H9 (cell line): ENCODE results near the gene PFKP. TPM values are rescaled to one million over a fixed set of nuclear protein-coding genes. Genes with fewer than 3 reads are reported as not detected.
A peak's percentile ranks its signal among the peaks of the same experiment; 100 is the strongest.

Source experiments
- DNase-seq: peaks from one replicate; pipeline ENCODE4 v3.0.0-alpha.2; 2017
- H2AFZ ChIP-seq: one replicate; pipeline ENCODE4 v1.6.1; 2013; ENCODE audit warnings: mild to moderate bottlenecking, low read length, control low read depth, moderate library complexity
- H2AK5ac ChIP-seq: 2 replicates; pipeline ENCODE4 v1.6.1; 2013; ENCODE audit warnings: low read length, control low read depth, mixed read lengths; ENCODE audit not compliant: insufficient read length
- H2BK120ac ChIP-seq: one replicate; pipeline ENCODE4 v1.6.1; 2013; ENCODE audit warnings: low read depth, mild to moderate bottlenecking, low read length, control low read depth, inconsistent platforms; ENCODE audit not compliant: poor library complexity, severe bottlenecking
- H2BK12ac ChIP-seq: 2 replicates; pipeline ENCODE4 v1.6.1; 2013; ENCODE audit warnings: low read length, control low read depth, mixed read lengths, low read depth; ENCODE audit not compliant: insufficient read length
- H2BK15ac ChIP-seq: 2 replicates; pipeline ENCODE4 v1.6.1; 2013; ENCODE audit warnings: low read depth, low read length, control low read depth
- H2BK20ac ChIP-seq: one replicate; pipeline ENCODE4 v1.6.1; 2013; ENCODE audit warnings: low read depth, mild to moderate bottlenecking, low read length, control low read depth, inconsistent platforms; ENCODE audit not compliant: poor library complexity, severe bottlenecking
- H2BK5ac ChIP-seq: 2 replicates; pipeline ENCODE4 v1.6.1; 2013; ENCODE audit warnings: low read length, control low read depth, mixed read lengths; ENCODE audit not compliant: insufficient read length
- H3K14ac ChIP-seq: 2 replicates; pipeline ENCODE4 v1.6.1; 2013; ENCODE audit warnings: low read length, control low read depth; ENCODE audit not compliant: insufficient read depth
- H3K18ac ChIP-seq: 2 replicates; pipeline ENCODE4 v1.6.1; 2013; ENCODE audit warnings: low read depth, mild to moderate bottlenecking, mixed read lengths, low read length, control low read depth; ENCODE audit not compliant: insufficient read length
- H3K23ac ChIP-seq: 2 replicates; pipeline ENCODE4 v1.6.1; 2013; ENCODE audit warnings: low read length, control low read depth, mixed read lengths, low read depth; ENCODE audit not compliant: insufficient read length
- H3K23me2 ChIP-seq: 2 replicates; pipeline ENCODE4 v1.6.1; 2013; ENCODE audit warnings: low read depth, mild to moderate bottlenecking, mixed read lengths, low read length, control low read depth; ENCODE audit not compliant: insufficient read length, poor library complexity, severe bottlenecking
- H3K27ac ChIP-seq: 2 replicates; pipeline ENCODE4 v1.5.1; 2013; ENCODE audit warnings: low read length, control low read depth, mixed read lengths, low read depth; ENCODE audit not compliant: insufficient read length
- H3K27me3 ChIP-seq: 2 replicates; pipeline ENCODE4 v1.6.1; 2013; ENCODE audit warnings: low read length, control low read depth, inconsistent platforms; ENCODE audit not compliant: insufficient read depth
- H3K4ac ChIP-seq: 2 replicates; pipeline ENCODE4 v1.6.1; 2013; ENCODE audit warnings: low read depth, mild to moderate bottlenecking, control low read depth, inconsistent platforms, low read length, moderate library complexity
- H3K4me1 ChIP-seq: 2 replicates; pipeline ENCODE4 v1.6.1; 2013; ENCODE audit warnings: low read length, control low read depth, inconsistent platforms; ENCODE audit not compliant: insufficient read depth
- H3K4me2 ChIP-seq: 2 replicates; pipeline ENCODE4 v1.6.1; 2013; ENCODE audit warnings: low read length, control low read depth, mixed read lengths; ENCODE audit not compliant: insufficient read length, insufficient read depth
- H3K56ac ChIP-seq: 2 replicates; pipeline ENCODE4 v1.6.1; 2013; ENCODE audit warnings: low read depth, mild to moderate bottlenecking, mixed read lengths, low read length, control low read depth; ENCODE audit not compliant: insufficient read length
- H3K79me1 ChIP-seq: 2 replicates; pipeline ENCODE4 v1.6.1; 2013; ENCODE audit warnings: low read depth, mild to moderate bottlenecking, moderate library complexity, low read length, control low read depth, inconsistent platforms; ENCODE audit not compliant: insufficient read depth, poor library complexity, severe bottlenecking
- H3K79me2 ChIP-seq: 2 replicates; pipeline ENCODE4 v1.6.1; 2013; ENCODE audit warnings: low read length, control low read depth, inconsistent platforms; ENCODE audit not compliant: insufficient read depth
- H3K9ac ChIP-seq: 2 replicates; pipeline ENCODE4 v1.6.1; 2013; ENCODE audit warnings: low read length, control low read depth, mixed read lengths; ENCODE audit not compliant: insufficient read length; ENCODE audit errors: extremely low read depth
- H3K9me3 ChIP-seq: one replicate; pipeline ENCODE4 v1.6.1; 2013; ENCODE audit warnings: low read depth, low read length, inconsistent platforms; ENCODE audit not compliant: control insufficient read depth
- H3T11ph ChIP-seq: one replicate; pipeline ENCODE4 v1.6.1; 2013; ENCODE audit warnings: mild to moderate bottlenecking, low read length, control low read depth, inconsistent platforms
- H4K20me1 ChIP-seq: one replicate; pipeline ENCODE4 v1.6.1; 2013; ENCODE audit not compliant: control insufficient read depth, insufficient read length, insufficient read depth
- H4K5ac ChIP-seq: 2 replicates; pipeline ENCODE4 v1.6.1; 2013; ENCODE audit warnings: low read depth, mild to moderate bottlenecking, mixed read lengths, low read length, control low read depth; ENCODE audit not compliant: insufficient read length
- H4K8ac ChIP-seq: replicated peaks from 2 replicates; pipeline ENCODE4 v1.6.1; 2013; ENCODE audit warnings: low read length, control low read depth, mixed read lengths, low read depth; ENCODE audit not compliant: insufficient read length
- H4K91ac ChIP-seq: 2 replicates; pipeline ENCODE4 v1.6.1; 2013; ENCODE audit warnings: low read depth, mild to moderate bottlenecking, moderate library complexity, mixed read lengths, low read length, control low read depth; ENCODE audit not compliant: insufficient read length
- H3K27ac Mint-ChIP-seq, 3 experiments: 2 replicates in 2 of 3; 3 replicates in 1 of 3; pipeline ENCODE4 v1.8.0; 2020 to 2021; ENCODE audit warnings: mixed read lengths in 3 of 3, mild to moderate bottlenecking in 1 of 3, moderate library complexity in 1 of 3
- H3K27me3 Mint-ChIP-seq: 2 replicates; pipeline ENCODE4 v1.8.0; 2021; ENCODE audit warnings: low read depth, mild to moderate bottlenecking, moderate library complexity, mixed read lengths
- H3K36me3 Mint-ChIP-seq, 3 experiments: 2 replicates in 2 of 3; 3 replicates in 1 of 3; pipeline ENCODE4 v1.8.0; 2020 to 2021; ENCODE audit warnings: low read depth in 3 of 3, mixed read lengths in 3 of 3; ENCODE audit not compliant: insufficient read depth in 1 of 3
- H3K4me1 Mint-ChIP-seq, 2 experiments: 2 replicates each; pipeline ENCODE4 v1.8.0; 2020; ENCODE audit warnings: mixed read lengths in 2 of 2
- H3K4me3 Mint-ChIP-seq, 2 experiments: 2 replicates in 1 of 2; 3 replicates in 1 of 2; pipeline ENCODE4 v1.8.0; 2020 to 2021; ENCODE audit warnings: mild to moderate bottlenecking in 2 of 2, mixed read lengths in 2 of 2, moderate library complexity in 1 of 2
- H3K9me3 Mint-ChIP-seq, 2 experiments: 2 replicates in 1 of 2; 3 replicates in 1 of 2; pipeline ENCODE4 v1.8.0; 2020; ENCODE audit warnings: mild to moderate bottlenecking in 2 of 2, mixed read lengths in 2 of 2, moderate library complexity in 1 of 2
- WGBS: extraction: QIAGEN DNeasy Blood & Tissue Kit; methylation state at CpG from one replicate; pipeline ENCODE4 v1.1.7; 2013; ENCODE audit warnings: missing lambda C conversion rate, low lambda C conversion rate, mixed read lengths; ENCODE audit not compliant: insufficient read length; ENCODE audit errors: extremely low coverage; 5-methylcytosine and 5-hydroxymethylcytosine counted together
- total RNA-seq: library from RNA; stranded (reverse); gene quantifications from 2 replicates; pipeline ENCODE4 v1.2.1, GENCODE V29; 2021
- TF ChIP-seq, protein P1 (sequence below): fragments of 200-600 bp; sonication (generic); conservative IDR thresholded peaks from 3 replicates; pipeline ENCODE4 v1.8.0; 2021; ENCODE audit warnings: antibody characterized with exemption, mild to moderate bottlenecking

The PFKP gene
- total RNA-seq, 1 experiment from 2014 or later, result 145 TPM

DNA sequence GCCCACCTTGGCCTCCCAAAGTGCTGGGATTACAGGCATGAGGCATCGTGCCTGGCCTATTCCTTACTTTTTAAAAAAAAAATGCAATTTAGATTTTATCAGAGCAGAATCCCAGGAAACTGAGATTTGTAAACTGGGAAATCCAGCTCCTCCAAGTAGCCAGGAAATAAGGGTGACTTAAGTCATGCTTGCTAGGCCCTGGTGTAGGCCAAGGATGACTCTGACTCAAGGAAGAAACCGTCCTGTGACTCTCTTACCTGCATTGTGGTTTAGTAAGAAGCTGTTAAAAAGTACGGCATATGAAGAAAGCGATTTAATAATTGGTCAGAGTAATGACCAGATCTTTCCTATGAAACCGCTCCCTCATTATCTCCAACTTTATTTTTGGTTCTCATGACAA, 10.2 kb downstream of the PFKP start:
- peaks cover 56 to 67% of the 10 kb centered on the region in 2 experiments for H3K4me1 Mint-ChIP-seq
- no peak overlapping the region for H3K9ac ChIP-seq
- WGBS, result no CpG with 5 or more reads among the region's 5 CpGs
- no peaks in the 10 kb centered on the region for H3K9me3 ChIP-seq
- H2BK120ac ChIP-seq, result no peak overlapping the region
- H2AFZ ChIP-seq, result no peak overlapping the region
- H2BK12ac ChIP-seq, result no peak overlapping the region
- no peak overlapping the region for H3K4me2 ChIP-seq
- H3K27me3 ChIP-seq, result no peaks in the 10 kb centered on the region
- H4K8ac ChIP-seq, result no peak overlapping the region
- peaks cover 13% of the 10 kb centered on the region for H3K79me1 ChIP-seq
- H2BK20ac ChIP-seq, result no peak overlapping the region
- H4K5ac ChIP-seq, result no peak overlapping the region
- no peak overlapping the region for H2AK5ac ChIP-seq
- H3K18ac ChIP-seq, result no peak overlapping the region
- H3K23me2 ChIP-seq, result no peaks in the 10 kb centered on the region
- no peak overlapping the region for H2BK5ac ChIP-seq
- H4K20me1 ChIP-seq, result no peaks in the 10 kb centered on the region
- H3K27me3 Mint-ChIP-seq, result no peaks in the 10 kb centered on the region
- H3K27ac ChIP-seq, result no peak overlapping the region
- no peak overlapping the region for H3K23ac ChIP-seq
- no peak overlapping the region for H3K4me3 Mint-ChIP-seq
- no peak overlapping the region for H3K4ac ChIP-seq
- H2BK15ac ChIP-seq, result no peak overlapping the region
- no peak overlapping the region for H3K56ac ChIP-seq
- TF ChIP-seq, protein P1, sequence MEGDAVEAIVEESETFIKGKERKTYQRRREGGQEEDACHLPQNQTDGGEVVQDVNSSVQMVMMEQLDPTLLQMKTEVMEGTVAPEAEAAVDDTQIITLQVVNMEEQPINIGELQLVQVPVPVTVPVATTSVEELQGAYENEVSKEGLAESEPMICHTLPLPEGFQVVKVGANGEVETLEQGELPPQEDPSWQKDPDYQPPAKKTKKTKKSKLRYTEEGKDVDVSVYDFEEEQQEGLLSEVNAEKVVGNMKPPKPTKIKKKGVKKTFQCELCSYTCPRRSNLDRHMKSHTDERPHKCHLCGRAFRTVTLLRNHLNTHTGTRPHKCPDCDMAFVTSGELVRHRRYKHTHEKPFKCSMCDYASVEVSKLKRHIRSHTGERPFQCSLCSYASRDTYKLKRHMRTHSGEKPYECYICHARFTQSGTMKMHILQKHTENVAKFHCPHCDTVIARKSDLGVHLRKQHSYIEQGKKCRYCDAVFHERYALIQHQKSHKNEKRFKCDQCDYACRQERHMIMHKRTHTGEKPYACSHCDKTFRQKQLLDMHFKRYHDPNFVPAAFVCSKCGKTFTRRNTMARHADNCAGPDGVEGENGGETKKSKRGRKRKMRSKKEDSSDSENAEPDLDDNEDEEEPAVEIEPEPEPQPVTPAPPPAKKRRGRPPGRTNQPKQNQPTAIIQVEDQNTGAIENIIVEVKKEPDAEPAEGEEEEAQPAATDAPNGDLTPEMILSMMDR, result no peak
- no peak overlapping the region for H3K14ac ChIP-seq
- H3K27ac Mint-ChIP-seq, result peak overlapping the region in 2 of 3 experiments; percentile 49 to 58; a peak in 4 of 7 replicates
- H3K36me3 Mint-ChIP-seq, result peaks cover 6 to 29% (median 14%) of the 10 kb centered on the region in 3 experiments; a peak in 6 of 7 replicates
- peaks cover 19% of the 10 kb centered on the region; the same call in 1 of the 2 replicates for H3K79me2 ChIP-seq
- DNase-seq, result no peak
- H3K4me1 ChIP-seq, result peaks cover 12% of the 10 kb centered on the region
- no peak overlapping the region for H4K91ac ChIP-seq
- no peaks in the 10 kb centered on the region for H3K9me3 Mint-ChIP-seq
- no peak overlapping the region for H3T11ph ChIP-seq
